ENCODE results near the gene FHOD3.

The FHOD3 gene

GRCh38 chr18:36488131-36488530 lies 190.6 kb downstream of the FHOD3 start:
- no peak for DNase-seq

GRCh38 chr18:36490897-36491296 lies 193.4 kb downstream of the FHOD3 start:
- no peak for DNase-seq

GRCh38 chr18:36492604-36493329 lies 195.3 kb downstream of the FHOD3 start:
- no peak for DNase-seq

GRCh38 chr18:36493349-36494159 lies 196.0 kb downstream of the FHOD3 start:
- DNase-seq: no peak

- no peak for DNase-seq
These were observed 196.6 kb downstream of the FHOD3 start for GRCh38 chr18:36494160-36494437.

GRCh38 chr18:36496022-36496421 lies 198.5 kb downstream of the FHOD3 start:
- DNase-seq: no peak

- DNase-seq: no peak
These were observed 202.4 kb downstream of the FHOD3 start for GRCh38 chr18:36499938-36500337.

GRCh38 chr18:36501100-36501499 lies 203.6 kb downstream of the FHOD3 start:
- no peak for DNase-seq

GRCh38 chr18:36503477-36503876 lies 206.0 kb downstream of the FHOD3 start:
- no peak for DNase-seq

- no peak for DNase-seq
These were observed 207.4 kb downstream of the FHOD3 start for GRCh38 chr18:36504928-36505327.

GRCh38 chr18:36505665-36506064 lies 208.2 kb downstream of the FHOD3 start:
- no peak for DNase-seq

GRCh38 chr18:36509646-36510197 lies 212.2 kb downstream of the FHOD3 start:
- DNase-seq: no peak

- no peak for DNase-seq
These were observed 214.4 kb downstream of the FHOD3 start for GRCh38 chr18:36511791-36512352.

GRCh38 chr18:36513556-36513955 lies 216.0 kb downstream of the FHOD3 start:
- DNase-seq: no peak

- DNase-seq: no peak
These were observed 217.3 kb downstream of the FHOD3 start for GRCh38 chr18:36514778-36515177.

- DNase-seq: no peak
These were observed 218.7 kb downstream of the FHOD3 start for GRCh38 chr18:36516258-36516657.

- DNase-seq: no peak
These were observed 219.2 kb downstream of the FHOD3 start for GRCh38 chr18:36516726-36517125.

GRCh38 chr18:36518839-36519238 lies 221.3 kb downstream of the FHOD3 start:
- no peak for DNase-seq

- DNase-seq: no peak
These were observed 221.8 kb downstream of the FHOD3 start for GRCh38 chr18:36519358-36519757.

GRCh38 chr18:36522509-36522908 lies 225.0 kb downstream of the FHOD3 start:
- no peak for DNase-seq

- no peak for DNase-seq
These were observed 228.4 kb downstream of the FHOD3 start for GRCh38 chr18:36525913-36526312.

GRCh38 chr18:36526611-36527010 lies 229.1 kb downstream of the FHOD3 start:
- no peak for DNase-seq

- DNase-seq: no peak
These were observed 229.5 kb downstream of the FHOD3 start for GRCh38 chr18:36527051-36527450.

Measured in effector CD4-positive, alpha-beta T cell (primary cell).